ACHN (cell line): ENCODE measurements around the gene SDSL.

Experiments
- DNase-seq: peaks from one replicate; pipeline ENCODE4 v3.0.0-alpha.2; 2015
- in situ Hi-C: cut with HindIII; loops from 2 replicates; pipeline ENCODE4 v1.10.0; 2017; ENCODE audit warnings: low sequenced_read_pairs, low pct_ligation_motif_present, low pct_unique_long_range_greater_than_20kb

SDSL gene

GRCh38 chr12:113393749-113394148 lies 28.4 kb upstream of the SDSL start:
- DNase-seq: no peak
- in situ Hi-C loops: no loop called here

DNA sequence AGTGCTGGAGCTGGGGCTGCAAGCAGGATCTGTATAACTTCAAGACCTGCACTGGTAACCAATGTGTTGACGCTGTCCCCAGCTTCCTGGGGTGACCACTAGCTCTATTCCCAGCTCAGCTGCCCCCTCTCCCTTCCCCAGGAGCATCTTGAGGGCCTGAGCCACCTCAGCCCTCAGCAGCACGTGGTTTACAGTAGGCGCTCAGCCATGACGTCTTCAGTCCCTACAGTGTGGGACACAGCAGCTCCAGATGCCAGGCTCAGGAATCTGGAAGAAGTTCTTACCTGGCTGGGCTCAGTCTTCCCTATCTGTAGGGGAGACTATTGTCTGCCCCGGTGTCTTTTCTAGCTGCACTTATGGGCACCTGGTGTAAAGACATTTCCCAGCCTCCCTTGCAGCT lies 27.1 kb upstream of the SDSL start:
- in situ Hi-C loops: no loop called here
- no peak for DNase-seq

- in situ Hi-C loops: no loop called here
- no peak for DNase-seq
Observed at GRCh38 chr12:113396200-113396599, 26.0 kb upstream of the SDSL start.

DNA sequence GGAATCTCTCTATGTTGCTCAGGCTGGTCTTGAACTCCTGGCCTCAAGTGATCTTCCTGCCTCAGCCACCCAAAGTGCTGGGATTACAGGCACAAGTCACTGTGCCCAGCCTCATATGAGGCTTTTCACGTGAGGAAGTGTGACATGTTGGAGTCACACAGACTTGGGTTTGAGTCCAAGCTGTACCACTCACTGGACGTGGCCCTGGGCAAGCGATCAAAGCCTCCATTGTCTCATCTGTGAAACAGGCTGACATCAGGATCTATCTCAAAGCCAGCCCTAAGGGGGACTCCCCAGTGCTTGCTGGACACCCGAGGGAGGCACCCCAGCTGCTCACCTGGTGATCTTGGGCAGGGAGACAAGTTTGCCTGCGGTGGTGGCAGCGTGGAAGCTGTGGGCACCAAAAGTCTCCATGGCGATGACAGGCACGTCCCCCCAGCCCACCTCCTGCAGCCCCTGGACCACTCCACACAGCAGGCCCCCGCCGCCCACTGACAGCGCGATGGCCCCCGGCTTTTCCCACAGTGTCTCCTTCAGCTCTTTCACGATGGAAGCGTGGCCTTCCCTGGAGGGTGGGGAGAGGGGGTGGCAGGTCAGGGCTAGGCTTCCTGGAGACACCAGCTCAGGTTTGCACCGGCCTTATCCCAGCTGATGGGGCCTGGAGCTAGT lies 25.2 kb upstream of the SDSL start:
- DNase-seq: no peak

GRCh38 chr12:113397497-113398197 lies 24.5 kb upstream of the SDSL start:
- in situ Hi-C loops: no loop called here
- DNase-seq: no peak

More for the DNA sequence above, 25.2 kb upstream of the SDSL start:
- in situ Hi-C loops: no loop called here

- no peak for DNase-seq
- in situ Hi-C loops: no loop called here
Observed at GRCh38 chr12:113398346-113399290, 23.6 kb upstream of the SDSL start.

DNA sequence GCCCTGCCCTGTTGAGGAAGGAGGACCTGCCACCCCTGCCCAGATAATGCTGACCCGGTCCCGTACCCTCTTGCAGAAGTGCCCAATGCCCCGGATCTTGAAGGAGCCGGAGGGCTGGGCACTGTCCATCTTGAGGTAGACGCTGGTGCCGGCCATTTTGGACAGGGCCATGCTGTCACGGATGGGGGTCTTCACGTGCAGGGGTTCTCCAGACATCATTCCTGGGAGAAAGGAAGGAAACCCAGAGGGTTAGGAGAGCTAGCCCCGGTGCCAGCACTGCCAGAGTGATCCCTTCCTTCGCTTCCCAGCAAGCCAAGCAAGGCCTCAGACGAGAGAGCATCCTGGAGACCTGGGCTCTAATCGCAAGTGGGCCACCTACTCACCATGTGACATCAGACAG lies 22.7 kb upstream of the SDSL start:
- in situ Hi-C loops: no loop called here
- DNase-seq: no peak

GRCh38 chr12:113400362-113400761 lies 21.8 kb upstream of the SDSL start:
- no peak for DNase-seq
- in situ Hi-C loops: no loop called here

GRCh38 chr12:113401066-113402000 lies 20.8 kb upstream of the SDSL start:
- in situ Hi-C loops: no loop called here
- DNase-seq: no peak

GRCh38 chr12:113402586-113403260 lies 19.5 kb upstream of the SDSL start:
- in situ Hi-C loops: no loop called here
- no peak for DNase-seq

GRCh38 chr12:113403435-113404415 lies 18.5 kb upstream of the SDSL start, which contains the start of gene SDS:
SDS (minus strand) TSS chr12:113403887; CDS start chr12:113399708, 4,179 bp downstream.
- DNase-seq: no peak
- in situ Hi-C loops: no loop called here

DNA sequence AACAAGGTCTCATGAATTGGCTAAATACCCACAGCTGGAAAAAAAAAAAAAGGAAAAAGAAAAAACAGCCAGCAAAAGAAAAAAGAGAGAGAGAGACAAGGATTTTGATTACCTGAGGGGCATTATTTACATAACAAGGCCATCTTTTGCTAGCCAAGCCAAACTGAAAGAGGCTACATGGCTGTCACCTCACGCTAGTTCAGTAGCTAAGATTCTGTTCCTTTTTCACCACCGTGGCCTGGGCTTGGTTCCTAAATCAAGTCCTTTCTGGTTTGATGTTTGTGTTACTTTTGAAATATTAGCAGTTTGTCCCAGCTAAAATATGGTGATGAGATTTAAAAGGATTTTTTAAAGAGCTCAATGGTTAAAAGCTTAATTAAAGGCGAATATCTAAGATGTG lies 16.5 kb upstream of the SDSL start:
- DNase-seq: no peak
- in situ Hi-C loops: no loop called here

- no peak for DNase-seq
- in situ Hi-C loops: no loop called here
Observed at GRCh38 chr12:113407931-113408600, 14.1 kb upstream of the SDSL start.

- in situ Hi-C loops: no loop called here
- no peak for DNase-seq
Observed at GRCh38 chr12:113408756-113409298, 13.4 kb upstream of the SDSL start.

DNA sequence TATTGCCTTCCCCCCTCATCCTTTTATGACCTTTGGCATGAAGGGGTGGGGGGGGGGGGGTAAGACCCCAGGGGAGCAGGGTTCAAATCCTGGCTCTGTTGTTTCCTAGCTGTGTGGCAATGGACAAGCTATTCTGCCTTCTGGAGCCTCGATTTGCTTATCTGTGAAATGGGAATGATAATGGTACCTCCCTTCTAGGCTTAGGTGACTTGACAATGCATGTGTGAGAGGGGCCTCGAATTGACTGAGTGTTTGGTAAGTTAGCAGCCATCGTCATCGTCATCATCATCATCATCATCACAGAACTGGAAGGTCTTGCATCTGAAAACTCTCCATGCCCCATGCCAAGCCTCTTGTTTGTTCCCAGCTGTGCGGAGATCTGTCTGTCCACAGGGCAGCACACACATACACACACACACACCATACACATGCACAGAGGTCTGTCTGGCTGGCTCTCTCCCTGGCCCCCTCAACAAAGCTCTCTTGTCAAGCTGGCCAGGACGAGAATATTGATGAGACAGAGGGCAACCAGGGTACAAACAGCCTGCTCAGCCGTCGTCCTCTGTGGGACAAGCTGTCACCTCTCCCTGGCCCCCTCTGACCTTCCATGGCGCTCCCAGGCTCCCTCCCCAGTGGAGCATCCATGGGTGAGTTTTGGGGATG lies 12.6 kb upstream of the SDSL start:
- in situ Hi-C loops: no loop called here
- DNase-seq: no peak
